Mammary epithelial cell (primary cell): ENCODE data around the gene TNFAIP3.

Experiments
- CTCF ChIP-seq, 2 donors: IDR thresholded peaks in 1 of 2; conservative IDR thresholded peaks in 1 of 2; 2 replicates each; pipeline ENCODE4 v1.5.1; 2011 to 2012; ENCODE audit warnings: inconsistent platforms in 2 of 2, low read length in 2 of 2, mild to moderate bottlenecking in 2 of 2, control low read depth in 1 of 2, low read depth in 1 of 2; ENCODE audit not compliant: insufficient read depth in 1 of 2; ENCODE audit errors: extremely low read depth in 1 of 2
- EZH2 ChIP-seq: IDR thresholded peaks from 2 replicates; pipeline ENCODE4 v1.6.1; 2012; ENCODE audit warnings: low read length, inconsistent platforms, borderline replicate concordance

- TF ChIP-seq CTCF (conservative IDR thresholded peaks at IDR 0.05 in 1 of 2, IDR thresholded peaks at IDR 0.05 in 1 of 2; ENCODE audit: extremely low read depth in 1 of 2, insufficient read depth in 1 of 2, low read depth in 1 of 2, low read length in 2 of 2) (no peak), EZH2 (no peak)
Measured at GRCh38 chr6:137821491-137821890, 45.6 kb upstream of the TNFAIP3 start.
